HepG2 (cell line): ENCODE results near the gene CEBPE. TPM values are rescaled to one million over a fixed set of nuclear protein-coding genes. Genes with fewer than 3 reads are reported as not detected.
A peak's percentile ranks its signal among the peaks of the same experiment; 100 is the strongest.

Experiments
- GFI1 ChIP-seq: sonication (generic); formaldehyde crosslinking; IDR thresholded peaks from 2 replicates; pipeline ENCODE4 v1.5.0; 2020; ENCODE audit warnings: missing genetic modification reagents, mild to moderate bottlenecking, borderline replicate concordance
- SMYD3 ChIP-seq: sonication (generic); formaldehyde crosslinking; IDR thresholded peaks from 2 replicates; pipeline ENCODE4 v1.8.1; 2023; ENCODE audit warnings: mild to moderate bottlenecking, missing genetic modification reagents
- ZNF572 ChIP-seq: sonication (generic); formaldehyde crosslinking; IDR thresholded peaks from 2 replicates; pipeline ENCODE4 v1.5.1; 2020; ENCODE audit warnings: mild to moderate bottlenecking, missing genetic modification reagents
- ZNF749 ChIP-seq: sonication (generic); formaldehyde crosslinking; IDR thresholded peaks from 2 replicates; pipeline ENCODE4 v1.8.0; 2022; ENCODE audit warnings: mild to moderate bottlenecking, missing genetic modification reagents, moderate library complexity, borderline replicate concordance
- ZNF839 ChIP-seq: sonication (generic); formaldehyde crosslinking; IDR thresholded peaks from 2 replicates; pipeline ENCODE4 v1.4.0; 2020; ENCODE audit warnings: missing genetic modification reagents, mild to moderate bottlenecking, borderline replicate concordance
- ZNF891 ChIP-seq: sonication (generic); formaldehyde crosslinking; IDR thresholded peaks from 2 replicates; pipeline ENCODE4 v1.5.0; 2020; ENCODE audit warnings: mild to moderate bottlenecking, missing genetic modification reagents
- polyA plus RNA-seq, 8 experiments: library from polyadenylated mRNA; depleted of rRNA in 3 of 8; stranded (reverse) in 7 of 8; unstranded in 1 of 8; fragments of >200 nt; fragmentation: Illumina TruSeq in 4 of 8; extraction: Trizol in 4 of 8; gene quantifications; 2 replicates each; pipeline versions ENCODE4 v1.2.1 to v1.2.3, GENCODE V29; 2011 to 2016; ENCODE audit warnings: low read depth in 4 of 8, missing spikeins in 1 of 8, mixed read lengths in 1 of 8; ENCODE audit not compliant: insufficient read depth in 1 of 8
- total RNA-seq, 5 experiments: library from RNA; depleted of rRNA; stranded (reverse); fragments of >200 nt; fragmentation: Illumina TruSeq; extraction: Trizol; gene quantifications; 2 replicates each; pipeline ENCODE4 v1.2.3, GENCODE V29; 2016; ENCODE audit warnings: low read depth in 1 of 5
- TF ChIP-seq, protein P1 (sequence below): sonication (generic); formaldehyde crosslinking; IDR thresholded peaks from 2 replicates; pipeline ENCODE4 v1.4.0; 2020; ENCODE audit warnings: missing genetic modification reagents, mild to moderate bottlenecking, borderline replicate concordance
- TF ChIP-seq, protein P2 (sequence below): sonication (generic); formaldehyde crosslinking; IDR thresholded peaks from 2 replicates; pipeline ENCODE4 v1.8.0; 2022; ENCODE audit warnings: mild to moderate bottlenecking, missing genetic modification reagents, borderline replicate concordance
- TF ChIP-seq, protein P3 (sequence below): IDR thresholded peaks from 2 replicates; pipeline ENCODE4 v1.4.0; 2020; ENCODE audit warnings: mild to moderate bottlenecking, missing genetic modification reagents
- TF ChIP-seq, protein P4 (sequence below): sonication (generic); formaldehyde crosslinking; IDR thresholded peaks from 2 replicates; pipeline ENCODE4 v1.8.1; 2023; ENCODE audit warnings: mild to moderate bottlenecking, missing genetic modification reagents, borderline replicate concordance

The CEBPE gene
- total and polyA plus RNA-seq, 2 of the 13 experiments (the other 11 are each of a cell fraction or from before 2014, with no cell fraction given): 0.09 to 0.11 TPM

DNA sequence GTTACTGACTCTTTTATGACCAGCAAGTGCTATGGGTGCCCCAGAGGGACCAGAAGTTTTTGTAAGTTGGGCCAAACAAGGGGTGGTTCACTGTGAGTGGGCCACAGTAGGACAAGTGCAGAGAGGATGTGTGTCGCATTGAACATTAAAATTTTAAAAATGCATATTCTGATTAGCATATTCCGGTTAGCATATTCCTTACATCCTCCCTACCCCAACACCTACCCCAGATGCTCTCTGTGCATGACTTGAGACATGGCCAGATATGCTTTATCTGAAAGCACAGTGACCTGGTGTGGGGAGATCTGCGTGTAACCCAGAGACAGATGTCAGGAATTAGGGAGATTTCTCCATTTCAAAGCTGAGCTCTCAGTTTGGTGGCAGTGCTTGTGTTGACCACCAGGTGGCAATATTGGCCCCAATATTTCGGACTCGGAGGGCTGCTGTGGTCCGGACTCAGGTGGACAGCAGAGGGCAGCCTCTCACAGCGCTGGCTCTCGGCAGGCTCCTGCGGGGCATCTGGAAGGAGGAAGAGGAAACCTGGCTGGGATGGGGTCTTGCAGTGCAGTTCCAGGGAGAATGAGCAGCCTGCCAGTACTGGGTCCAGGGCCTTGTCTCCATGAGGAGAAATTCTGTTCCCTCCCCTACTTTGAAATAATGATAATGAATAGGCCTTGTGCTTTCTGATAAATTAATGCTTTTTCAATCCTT lies 1.6 kb upstream of the CEBPE start (continued):
- TF ChIP-seq, protein P1, sequence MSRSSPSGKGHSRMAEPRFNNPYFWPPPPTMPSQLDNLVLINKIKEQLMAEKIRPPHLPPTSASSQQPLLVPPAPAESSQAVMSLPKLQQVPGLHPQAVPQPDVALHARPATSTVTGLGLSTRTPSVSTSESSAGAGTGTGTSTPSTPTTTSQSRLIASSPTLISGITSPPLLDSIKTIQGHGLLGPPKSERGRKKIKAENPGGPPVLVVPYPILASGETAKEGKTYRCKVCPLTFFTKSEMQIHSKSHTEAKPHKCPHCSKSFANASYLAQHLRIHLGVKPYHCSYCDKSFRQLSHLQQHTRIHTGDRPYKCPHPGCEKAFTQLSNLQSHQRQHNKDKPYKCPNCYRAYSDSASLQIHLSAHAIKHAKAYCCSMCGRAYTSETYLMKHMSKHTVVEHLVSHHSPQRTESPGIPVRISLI: peak; percentile 19; the same call in 1 of the 2 replicates
- TF ChIP-seq SMYD3 (CRISPR knock-in tag) (no peak), GFI1 (CRISPR knock-in tag) (no peak), ZNF839 (CRISPR knock-in tag) (no peak), ZNF749 (CRISPR knock-in tag) (no peak), ZNF891 (CRISPR knock-in tag) (peak; percentile 43; the same call in 1 of the 2 replicates), ZNF572 (CRISPR knock-in tag) (peak; percentile 95; the same call in 1 of the 2 replicates)
- TF ChIP-seq, protein P2, sequence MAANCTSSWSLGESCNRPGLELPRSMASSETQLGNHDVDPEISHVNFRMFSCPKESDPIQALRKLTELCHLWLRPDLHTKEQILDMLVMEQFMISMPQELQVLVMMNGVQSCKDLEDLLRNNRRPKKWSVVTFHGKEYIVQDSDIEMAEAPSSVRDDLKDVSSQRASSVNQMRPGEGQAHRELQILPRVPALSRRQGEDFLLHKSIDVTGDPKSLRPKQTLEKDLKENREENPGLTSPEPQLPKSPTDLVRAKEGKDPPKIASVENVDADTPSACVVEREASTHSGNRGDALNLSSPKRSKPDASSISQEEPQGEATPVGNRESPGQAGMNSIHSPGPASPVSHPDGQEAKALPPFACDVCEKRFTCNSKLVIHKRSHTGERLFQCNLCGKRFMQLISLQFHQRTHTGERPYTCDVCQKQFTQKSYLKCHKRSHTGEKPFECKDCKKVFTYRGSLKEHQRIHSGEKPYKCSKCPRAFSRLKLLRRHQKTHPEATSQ (CRISPR knock-in tag): 0 out of 2 replicates have a peak, but pooled peaks have one; percentile 69
- TF ChIP-seq, protein P3, sequence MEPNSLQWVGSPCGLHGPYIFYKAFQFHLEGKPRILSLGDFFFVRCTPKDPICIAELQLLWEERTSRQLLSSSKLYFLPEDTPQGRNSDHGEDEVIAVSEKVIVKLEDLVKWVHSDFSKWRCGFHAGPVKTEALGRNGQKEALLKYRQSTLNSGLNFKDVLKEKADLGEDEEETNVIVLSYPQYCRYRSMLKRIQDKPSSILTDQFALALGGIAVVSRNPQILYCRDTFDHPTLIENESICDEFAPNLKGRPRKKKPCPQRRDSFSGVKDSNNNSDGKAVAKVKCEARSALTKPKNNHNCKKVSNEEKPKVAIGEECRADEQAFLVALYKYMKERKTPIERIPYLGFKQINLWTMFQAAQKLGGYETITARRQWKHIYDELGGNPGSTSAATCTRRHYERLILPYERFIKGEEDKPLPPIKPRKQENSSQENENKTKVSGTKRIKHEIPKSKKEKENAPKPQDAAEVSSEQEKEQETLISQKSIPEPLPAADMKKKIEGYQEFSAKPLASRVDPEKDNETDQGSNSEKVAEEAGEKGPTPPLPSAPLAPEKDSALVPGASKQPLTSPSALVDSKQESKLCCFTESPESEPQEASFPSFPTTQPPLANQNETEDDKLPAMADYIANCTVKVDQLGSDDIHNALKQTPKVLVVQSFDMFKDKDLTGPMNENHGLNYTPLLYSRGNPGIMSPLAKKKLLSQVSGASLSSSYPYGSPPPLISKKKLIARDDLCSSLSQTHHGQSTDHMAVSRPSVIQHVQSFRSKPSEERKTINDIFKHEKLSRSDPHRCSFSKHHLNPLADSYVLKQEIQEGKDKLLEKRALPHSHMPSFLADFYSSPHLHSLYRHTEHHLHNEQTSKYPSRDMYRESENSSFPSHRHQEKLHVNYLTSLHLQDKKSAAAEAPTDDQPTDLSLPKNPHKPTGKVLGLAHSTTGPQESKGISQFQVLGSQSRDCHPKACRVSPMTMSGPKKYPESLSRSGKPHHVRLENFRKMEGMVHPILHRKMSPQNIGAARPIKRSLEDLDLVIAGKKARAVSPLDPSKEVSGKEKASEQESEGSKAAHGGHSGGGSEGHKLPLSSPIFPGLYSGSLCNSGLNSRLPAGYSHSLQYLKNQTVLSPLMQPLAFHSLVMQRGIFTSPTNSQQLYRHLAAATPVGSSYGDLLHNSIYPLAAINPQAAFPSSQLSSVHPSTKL: peak; percentile 85
- TF ChIP-seq, protein P4, sequence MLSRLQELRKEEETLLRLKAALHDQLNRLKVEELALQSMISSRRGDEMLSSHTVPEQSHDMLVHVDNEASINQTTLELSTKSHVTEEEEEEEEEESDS (CRISPR knock-in tag): peak; percentile 74; the same call in 1 of the 2 replicates
